Left lung (tissue), 10 donors: ENCODE data around the gene CD79A. TPM values are rescaled to one million over a fixed set of nuclear protein-coding genes. Genes with fewer than 3 reads are reported as not detected.

Experiments
- ATAC-seq: fragments of 200-7000 bp; cut with Tn5 transposase; one replicate; pipeline ENCODE4 v1.9.1; 2020; ENCODE audit warnings: moderate library complexity
- DNase-seq, 4 donors: peaks; one replicate each; pipeline ENCODE4 v3.0.0-alpha.2; 2013 to 2020
- H3K27ac ChIP-seq, 2 donors: fragments of 200-600 bp; sonication (generic) in 1 of 2; one replicate each; pipeline versions ENCODE4 v1.5.0 to v1.8.0; 2020 to 2021
- H3K27me3 ChIP-seq, 2 donors: fragments of 200-600 bp; sonication (generic) in 1 of 2; one replicate each; pipeline versions ENCODE4 v1.5.0 to v1.8.0; 2020 to 2021
- H3K36me3 ChIP-seq, 2 donors: fragments of 200-600 bp; sonication (generic) in 1 of 2; one replicate each; pipeline versions ENCODE4 v1.5.0 to v1.8.0; 2020 to 2021
- H3K4me1 ChIP-seq, 2 donors: fragments of 200-600 bp; one replicate each; pipeline ENCODE4 v1.8.0; 2021
- H3K4me3 ChIP-seq, 2 donors: fragments of 200-600 bp; sonication (generic) in 1 of 2; one replicate each; pipeline versions ENCODE4 v1.5.0 to v1.8.0; 2020 to 2021; ENCODE audit warnings: mild to moderate bottlenecking in 1 of 2
- H3K9me3 ChIP-seq, 2 donors: fragments of 200-600 bp; sonication (generic) in 1 of 2; one replicate each; pipeline versions ENCODE4 v1.5.0 to v1.8.0; 2020 to 2021
- intact Hi-C, 2 donors: fragments of 100-400 bp; cut with DNase I; formaldehyde crosslinking; loops; one replicate each; pipeline versions ENCODE4 v1.11.2 to v1.14.2; 2022
- polyA plus RNA-seq, 6 donors: library from polyadenylated mRNA; unstranded; fragments of 120-200 nt; gene quantifications; one replicate each; pipeline ENCODE4 v1.2.1, GENCODE V29; 2013; ENCODE audit not compliant: insufficient read length in 6 of 6
- total RNA-seq, 2 donors: library from RNA; stranded (reverse); fragmentation: NEBNext Ultra II Directional; extraction: Animal tissue kit (Norgen Biotek cat#: 25700); gene quantifications; one replicate each; pipeline ENCODE4 v1.2.1, GENCODE V29; 2021
- TF ChIP-seq, protein P1 (sequence below), 2 donors: fragments of 200-600 bp; sonication (generic) in 1 of 2; IDR thresholded peaks; one replicate each; pipeline versions ENCODE4 v1.5.0 to v1.8.0; 2021; ENCODE audit warnings: antibody characterized with exemption in 2 of 2
- donor health status: DM: no; HTN: yes; CAD: no.
- donor health status: DM: no; HTN: no; CAD: no.

Gene CD79A
- total and polyA plus RNA-seq, 8 donors, result 0.51 to 2.3 (median 1.2) TPM

- H3K36me3 ChIP-seq, result peaks cover 0 to 89% of the 10 kb centered on the region in 2 donors
Measured at GRCh38 chr19:41895745-41896580, 18.9 kb downstream of the CD79A start.

GRCh38 chr19:41896581-41896942, 19.5 kb downstream of the CD79A start:
- DNase-seq (no peak), ATAC-seq (no peak)
- TF ChIP-seq, protein P1, sequence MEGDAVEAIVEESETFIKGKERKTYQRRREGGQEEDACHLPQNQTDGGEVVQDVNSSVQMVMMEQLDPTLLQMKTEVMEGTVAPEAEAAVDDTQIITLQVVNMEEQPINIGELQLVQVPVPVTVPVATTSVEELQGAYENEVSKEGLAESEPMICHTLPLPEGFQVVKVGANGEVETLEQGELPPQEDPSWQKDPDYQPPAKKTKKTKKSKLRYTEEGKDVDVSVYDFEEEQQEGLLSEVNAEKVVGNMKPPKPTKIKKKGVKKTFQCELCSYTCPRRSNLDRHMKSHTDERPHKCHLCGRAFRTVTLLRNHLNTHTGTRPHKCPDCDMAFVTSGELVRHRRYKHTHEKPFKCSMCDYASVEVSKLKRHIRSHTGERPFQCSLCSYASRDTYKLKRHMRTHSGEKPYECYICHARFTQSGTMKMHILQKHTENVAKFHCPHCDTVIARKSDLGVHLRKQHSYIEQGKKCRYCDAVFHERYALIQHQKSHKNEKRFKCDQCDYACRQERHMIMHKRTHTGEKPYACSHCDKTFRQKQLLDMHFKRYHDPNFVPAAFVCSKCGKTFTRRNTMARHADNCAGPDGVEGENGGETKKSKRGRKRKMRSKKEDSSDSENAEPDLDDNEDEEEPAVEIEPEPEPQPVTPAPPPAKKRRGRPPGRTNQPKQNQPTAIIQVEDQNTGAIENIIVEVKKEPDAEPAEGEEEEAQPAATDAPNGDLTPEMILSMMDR (IDR thresholded peaks at IDR 0.05), result no peak
- Histone ChIP-seq H3K9me3 (no peaks in the 10 kb centered on the region), H3K27ac (no peak overlapping the region), H3K36me3 (peaks cover 0 to 89% of the 10 kb centered on the region in 2 donors), H3K4me1 (no peaks in the 10 kb centered on the region), H3K4me3 (no peak overlapping the region), H3K27me3 (no peaks in the 10 kb centered on the region)
- intact Hi-C loops, result no loop called here

More at GRCh38 chr19:41895745-41896580, 18.9 kb downstream of the CD79A start:
- H3K4me1 ChIP-seq, result no peaks in the 10 kb centered on the region
- intact Hi-C loops, result no loop called here
- ATAC-seq, result no peak
- no peak overlapping the region for H3K27ac ChIP-seq
- no peaks in the 10 kb centered on the region for H3K9me3 ChIP-seq
- DNase-seq, result no peak
- H3K27me3 ChIP-seq, result no peaks in the 10 kb centered on the region
- TF ChIP-seq, protein P1 (IDR thresholded peaks at IDR 0.05), result no peak
- H3K4me3 ChIP-seq, result no peak overlapping the region

GRCh38 chr19:41897181-41897580, 20.1 kb downstream of the CD79A start:
- H3K36me3 ChIP-seq, result peaks cover 6 to 89% of the 10 kb centered on the region in 2 donors
- no peak overlapping the region for H3K27ac ChIP-seq
- no peaks in the 10 kb centered on the region for H3K27me3 ChIP-seq
- DNase-seq (no peak), ATAC-seq (no peak)
- TF ChIP-seq, protein P1 (IDR thresholded peaks at IDR 0.05), result no peak
- no peaks in the 10 kb centered on the region for H3K9me3 ChIP-seq
- H3K4me1 ChIP-seq, result no peaks in the 10 kb centered on the region
- H3K4me3 ChIP-seq, result no peak overlapping the region
- intact Hi-C loops, result no loop called here

DNA sequence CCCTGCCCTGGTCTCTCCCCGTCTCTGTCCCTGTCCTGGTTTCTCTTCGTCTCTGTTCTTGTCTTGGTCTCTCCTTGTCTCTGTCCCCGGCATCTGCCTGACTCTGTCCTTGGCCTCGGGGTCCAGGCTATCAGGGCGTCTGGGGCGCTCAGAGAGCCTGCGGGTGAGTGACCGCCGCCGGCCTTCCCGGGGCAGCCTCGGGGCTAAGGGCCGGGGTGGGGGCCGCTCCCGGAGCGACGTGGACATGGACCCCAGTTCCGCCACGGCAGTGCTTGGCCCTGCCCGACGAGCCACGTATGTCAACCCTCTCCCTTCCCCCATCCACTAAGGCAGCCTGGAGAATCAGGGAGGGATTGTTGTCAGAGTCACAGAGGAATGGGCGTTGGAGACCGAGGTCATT, 20.7 kb downstream of the CD79A start:
- TF ChIP-seq, protein P1 (IDR thresholded peaks at IDR 0.05), result no peak
- no peak for ATAC-seq
- no peaks in the 10 kb centered on the region for H3K27me3 ChIP-seq
- H3K4me3 ChIP-seq, result no peak overlapping the region
- H3K27ac ChIP-seq, result no peak overlapping the region
- H3K36me3 ChIP-seq, result peaks cover 6 to 89% of the 10 kb centered on the region in 2 donors
- intact Hi-C loops, result no loop called here
- peak in 1 of 4 donors; percentile 72 for DNase-seq
- no peaks in the 10 kb centered on the region for H3K9me3 ChIP-seq
- no peaks in the 10 kb centered on the region for H3K4me1 ChIP-seq

DNA sequence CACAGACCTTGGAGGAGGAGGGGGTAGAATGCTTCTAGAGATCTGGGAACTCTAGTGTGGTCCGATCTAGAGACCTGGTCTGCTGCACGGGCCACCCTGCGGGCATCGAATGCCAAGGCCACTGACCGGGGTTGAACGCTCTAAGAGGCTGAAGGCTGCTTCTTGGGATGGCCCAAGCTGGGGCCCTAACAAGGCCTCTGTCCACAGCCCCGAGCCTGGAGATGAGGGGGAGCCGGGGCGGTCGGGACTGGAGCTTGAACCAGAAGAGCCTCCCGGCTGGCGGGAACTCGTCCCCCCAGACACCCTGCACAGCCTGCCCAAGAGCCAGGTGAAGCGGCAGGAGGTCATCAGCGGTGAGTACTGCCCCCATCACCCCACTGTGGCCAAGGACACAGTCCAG, 21.2 kb downstream of the CD79A start:
- no peaks in the 10 kb centered on the region for H3K27me3 ChIP-seq
- TF ChIP-seq, protein P1 (IDR thresholded peaks at IDR 0.05), result no peak
- H3K36me3 ChIP-seq, result peaks cover 6 to 90% of the 10 kb centered on the region in 2 donors
- no peak overlapping the region for H3K27ac ChIP-seq
- no peak overlapping the region for H3K4me3 ChIP-seq
- DNase-seq (peak in 1 of 4 donors; percentile 68), ATAC-seq (no peak)
- no peaks in the 10 kb centered on the region for H3K9me3 ChIP-seq
- intact Hi-C loops, result no loop called here
- no peaks in the 10 kb centered on the region for H3K4me1 ChIP-seq
